HCT116 (cell line): ENCODE data around the gene LMBRD1. TPM values are rescaled to one million over a fixed set of nuclear protein-coding genes. Genes with fewer than 3 reads are reported as not detected.

ENCODE experiments used
- ATAC-seq: fragments of 200-7000 bp; cut with Tn5 transposase; 2 replicates; pipeline ENCODE4 v1.9.1; 2020; ENCODE audit warnings: mild to moderate bottlenecking, moderate library complexity
- BruUV-seq: library from RNA; stranded (reverse); fragments of 400-500 nt; replicated peaks from 2 replicates; lab custom pipeline; 2021; lab: Mats Ljungman, UMichigan
- CTCF ChIA-PET: fragments of 300-600 bp; sonication (Branson Sonifier 250); formaldehyde crosslinking; loops from one replicate; lab custom pipeline; 2021; ENCODE audit warnings: antibody characterized with exemption; lab: Charles Lee
- POLR2A ChIA-PET: fragments of 300-600, 350-600 bp; sonication (Branson Sonifier 250); formaldehyde crosslinking; loops from one replicate; lab custom pipeline; 2021; ENCODE audit warnings: antibody characterized with exemption; lab: Charles Lee
- RAD21 ChIA-PET, 2 experiments: fragments of 300-600 bp; sonication (Branson Sonifier 250); formaldehyde crosslinking; loops; one replicate each; lab custom pipeline; 2023; ENCODE audit warnings: low total read pairs in 2 of 2; ENCODE audit not compliant: uncharacterized antibody in 2 of 2, unreplicated experiment in 2 of 2, low non-redundant PET in 1 of 2; lab: Charles Lee
- DNase-seq: peaks from one replicate; pipeline ENCODE4 v3.0.0-alpha.2; 2010; ENCODE audit warnings: low read depth, low spot score
- H2AFZ ChIP-seq: fragments of 200-600 bp; shearing (Covaris generic), sonication (generic); 2 replicates; pipeline ENCODE4 v1.6.1; 2017; ENCODE audit warnings: low read depth, mixed run types, mixed read lengths, antibody characterized with exemption, low read length; ENCODE audit not compliant: poor library complexity, severe bottlenecking
- H3K27ac ChIP-seq: 2 replicates; pipeline ENCODE4 v1.5.1; 2012; ENCODE audit warnings: low read depth, low read length
- H3K27me3 ChIP-seq: fragments of 200-600 bp; sonication (generic); 2 replicates; pipeline ENCODE4 v1.6.1; 2016; ENCODE audit warnings: mixed run types, low read length, mixed read lengths; ENCODE audit not compliant: insufficient read depth
- H3K36me3 ChIP-seq, 2 experiments: fragments of 200-500 bp in 1 of 2; fragments of 200-600 bp in 1 of 2; sonication (Bioruptor generic) in 1 of 2; sonication (generic) in 1 of 2; 2 replicates each; pipeline versions ENCODE4 v1.5.1 to v1.6.1; 2014 to 2016; ENCODE audit warnings: low read length in 2 of 2, inconsistent platforms in 1 of 2, mixed read lengths in 1 of 2, mixed run types in 1 of 2; ENCODE audit not compliant: insufficient read depth in 2 of 2, control insufficient read depth in 1 of 2
- H3K4me1 ChIP-seq, 2 experiments: fragments of 200-600 bp in 1 of 2; sonication (generic) in 1 of 2; 2 replicates each; pipeline versions ENCODE4 v1.5.1 to v1.6.1; 2012 to 2017; ENCODE audit warnings: low read length in 2 of 2, inconsistent platforms in 1 of 2, mild to moderate bottlenecking in 1 of 2, mixed read lengths in 1 of 2, mixed run types in 1 of 2, moderate library complexity in 1 of 2; ENCODE audit not compliant: insufficient read depth in 2 of 2, control insufficient read depth in 1 of 2
- H3K4me2 ChIP-seq: fragments of 200-600 bp; sonication (generic); 2 replicates; pipeline ENCODE4 v1.6.1; 2017; ENCODE audit warnings: mixed run types, low read length, mixed read lengths
- H3K4me3 ChIP-seq, 2 experiments: fragments of 200-600 bp in 1 of 2; sonication (generic) in 1 of 2; replicated peaks in 1 of 2; 2 replicates each; pipeline ENCODE4 v1.5.1; 2011 to 2016; ENCODE audit warnings: low read length in 2 of 2, control low read depth in 1 of 2, low read depth in 1 of 2, mild to moderate bottlenecking in 1 of 2, mixed read lengths in 1 of 2, mixed run types in 1 of 2
- H3K79me2 ChIP-seq: fragments of 200-600 bp; sonication (generic); 2 replicates; pipeline ENCODE4 v1.6.1; 2017; ENCODE audit warnings: mild to moderate bottlenecking, mixed run types, low read length, moderate library complexity, mixed read lengths; ENCODE audit not compliant: insufficient read depth
- H3K9ac ChIP-seq: fragments of 200-600 bp; sonication (generic); 2 replicates; pipeline ENCODE4 v1.6.1; 2016; ENCODE audit warnings: low read length, mixed read lengths
- H3K9me2 ChIP-seq: fragments of 200-600 bp; sonication (generic), shearing (Covaris generic); 2 replicates; pipeline ENCODE4 v1.6.1; 2017; ENCODE audit warnings: mixed run types, mild to moderate bottlenecking, moderate library complexity; ENCODE audit not compliant: insufficient read depth
- H3K9me3 ChIP-seq, 2 experiments: fragments of 200-500 bp in 1 of 2; fragments of 200-600 bp in 1 of 2; sonication (Bioruptor generic) in 1 of 2; sonication (generic) in 1 of 2; 2 replicates each; pipeline ENCODE4 v1.6.1; 2014 to 2017; ENCODE audit warnings: low read length in 2 of 2, mixed read lengths in 2 of 2, inconsistent platforms in 1 of 2, low read depth in 1 of 2, mild to moderate bottlenecking in 1 of 2, mixed run types in 1 of 2, moderate library complexity in 1 of 2; ENCODE audit not compliant: control insufficient read depth in 1 of 2, insufficient read depth in 1 of 2
- H4K20me1 ChIP-seq: fragments of 200-600 bp; sonication (generic), shearing (Covaris generic); 2 replicates; pipeline ENCODE4 v1.6.1; 2017; ENCODE audit warnings: mixed run types, mild to moderate bottlenecking, moderate library complexity; ENCODE audit not compliant: insufficient read depth
- ATF3 ChIP-seq: IDR thresholded peaks from 2 replicates; pipeline ENCODE4 v1.6.1; 2012
- CEBPB ChIP-seq: IDR thresholded peaks from 2 replicates; pipeline ENCODE4 v1.6.1; 2012; ENCODE audit warnings: low read depth
- EGR1 ChIP-seq: IDR thresholded peaks from 2 replicates; pipeline ENCODE4 v1.6.1; 2012; ENCODE audit warnings: low read depth
- ELF1 ChIP-seq: IDR thresholded peaks from 2 replicates; pipeline ENCODE4 v1.6.1; 2012; ENCODE audit warnings: low read depth, borderline replicate concordance
- EZH2 ChIP-seq: fragments of 200-600 bp; sonication (generic); IDR thresholded peaks from 2 replicates; pipeline ENCODE4 v1.6.1; 2017; ENCODE audit warnings: antibody characterized with exemption, mixed run types
- FOSL1 ChIP-seq: IDR thresholded peaks from 2 replicates; pipeline ENCODE4 v1.6.1; 2012; ENCODE audit warnings: low read depth
- MAX ChIP-seq: IDR thresholded peaks from 2 replicates; pipeline ENCODE4 v1.6.1; 2012
- POLR2A ChIP-seq: IDR thresholded peaks from 2 replicates; pipeline ENCODE4 v1.7.0; 2011; ENCODE audit warnings: borderline replicate concordance; ENCODE audit not compliant: insufficient read depth, insufficient read length; ENCODE audit errors: extremely low read depth
- RAD21 ChIP-seq: IDR thresholded peaks from 2 replicates; pipeline ENCODE4 v1.6.1; 2012; ENCODE audit warnings: low read depth, mild to moderate bottlenecking
- REST ChIP-seq: IDR thresholded peaks from 2 replicates; pipeline ENCODE4 v1.6.1; 2012; ENCODE audit warnings: low read depth
- SIN3A ChIP-seq: IDR thresholded peaks from 2 replicates; pipeline ENCODE4 v1.6.1; 2012; ENCODE audit warnings: low read depth
- SP1 ChIP-seq: IDR thresholded peaks from 2 replicates; pipeline ENCODE4 v1.6.1; 2012; ENCODE audit warnings: low read depth
- TCF7L2 ChIP-seq: IDR thresholded peaks from 2 replicates; pipeline ENCODE4 v1.7.0; 2011; ENCODE audit warnings: borderline replicate concordance, inconsistent platforms; ENCODE audit not compliant: insufficient read depth, insufficient read length; ENCODE audit errors: extremely low read depth
- YY1 ChIP-seq: IDR thresholded peaks from 2 replicates; pipeline ENCODE4 v1.6.1; 2011; ENCODE audit warnings: low read length, low read depth, moderate library complexity, mild to moderate bottlenecking; ENCODE audit not compliant: insufficient replicate concordance; ENCODE audit errors: extremely low read depth
- ZBTB33 ChIP-seq: IDR thresholded peaks from 2 replicates; pipeline ENCODE4 v1.6.1; 2011; ENCODE audit warnings: mild to moderate bottlenecking, low read length, moderate library complexity; ENCODE audit not compliant: insufficient replicate concordance; ENCODE audit errors: extremely low read depth
- ZFX ChIP-seq: fragments of 450-650 bp; IDR thresholded peaks from 2 replicates; pipeline ENCODE4 v1.6.1; 2017
- intact Hi-C: fragments of 100-400 bp; cut with micrococcal nuclease; formaldehyde crosslinking; loops from 2 replicates; pipeline ENCODE4 v1.10.0; 2022
- total RNA-seq: library from RNA; stranded (reverse); gene quantifications from one replicate; pipeline ENCODE4 v1.2.1, GENCODE V29; 2021; ENCODE audit not compliant: unreplicated experiment

The LMBRD1 gene
- total RNA-seq, 1 experiment from 2014 or later: 11.9 TPM

GRCh38 chr6:69791065-69791471 is 5.7 kb downstream of the LMBRD1 start:
- H3K9me3 ChIP-seq: no peaks in the 10 kb centered on the region
- no TSS peak for BruUV-seq
- H3K27me3 ChIP-seq: no peaks in the 10 kb centered on the region
- peaks cover 0 to 5% of the 10 kb centered on the region in 2 experiments; a peak in 2 of 4 replicates for H3K4me1 ChIP-seq
- H4K20me1 ChIP-seq: no peaks in the 10 kb centered on the region
- H3K27ac ChIP-seq: no peak overlapping the region
- no peaks in the 10 kb centered on the region for H3K79me2 ChIP-seq
- intact Hi-C loops: no loop called here
- no peak overlapping the region for H2AFZ ChIP-seq
- no peak overlapping the region for H3K9ac ChIP-seq
- CTCF ChIA-PET: no interaction called here
- no peaks in the 10 kb centered on the region; a peak in 1 of 4 replicates for H3K36me3 ChIP-seq
- DNase-seq (no peak), ATAC-seq (no peak)
- H3K4me2 ChIP-seq: no peak overlapping the region
- no peaks in the 10 kb centered on the region for H3K9me2 ChIP-seq
- H3K4me3 ChIP-seq: no peak overlapping the region
- POLR2A ChIA-PET: no interaction called here
- TF ChIP-seq FOSL1: no peak
- TF ChIP-seq EZH2: no peak
- TF ChIP-seq SIN3A: no peak
- TF ChIP-seq REST: no peak
- TF ChIP-seq ATF3: no peak
- TF ChIP-seq ZFX: no peak
- TF ChIP-seq ELF1: no peak
- TF ChIP-seq SP1: no peak
- TF ChIP-seq MAX: no peak
- no peak for TF ChIP-seq POLR2A
- no peak for TF ChIP-seq CEBPB
- TF ChIP-seq RAD21: no peak
- TF ChIP-seq EGR1: no peak
- no peak for TF ChIP-seq ZBTB33
- no peak for TF ChIP-seq YY1
- TF ChIP-seq TCF7L2: no peak
- RAD21 ChIA-PET: no interaction called here
